NCI-H226 (cell line): ENCODE measurements around the gene CNIH2.
"Not testable (repeated sequence)": the region's sequence is repeated elsewhere in the genome, so short reads cannot be mapped to it uniquely, and the experiment has no call there.

ENCODE experiments used
- DNase-seq: peaks from one replicate; pipeline ENCODE4 v3.0.0-alpha.2; 2015

The CNIH2 gene

DNA sequence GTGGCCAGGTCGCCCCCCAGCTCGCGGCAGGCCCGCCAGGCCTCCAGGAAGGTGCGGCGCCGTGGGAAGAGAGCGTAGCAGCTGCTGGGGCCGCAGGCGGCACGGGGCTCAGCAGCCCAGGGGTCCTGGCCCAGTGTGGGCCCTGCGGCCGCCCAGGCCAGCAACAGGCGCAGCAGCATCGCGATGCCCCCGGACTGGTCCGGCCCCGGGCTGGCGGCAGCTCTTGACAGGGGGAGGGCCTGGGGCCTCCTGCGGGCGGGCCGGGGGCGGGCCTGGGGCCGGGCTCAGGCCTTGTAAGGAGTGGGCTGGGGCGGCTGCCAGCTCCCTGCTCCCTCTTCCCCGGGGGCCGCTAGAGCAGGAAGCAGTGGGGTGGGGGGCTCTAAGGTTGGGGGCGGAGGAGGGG is 38.9 kb downstream of the CNIH2 start, which contains the start of gene CD248:
TSS of gene CD248 (minus strand) at position 196 of the 403 bp plus-strand sequence. CDS start at position 179, 17 bp downstream.
- DNase-seq = no peak

- no peak for DNase-seq
Observed at GRCh38 chr11:66317322-66317722, 39.3 kb downstream of the CNIH2 start.

- DNase-seq = peak; percentile 69
Observed at GRCh38 chr11:66317723-66318599, 40.0 kb downstream of the CNIH2 start.

DNA sequence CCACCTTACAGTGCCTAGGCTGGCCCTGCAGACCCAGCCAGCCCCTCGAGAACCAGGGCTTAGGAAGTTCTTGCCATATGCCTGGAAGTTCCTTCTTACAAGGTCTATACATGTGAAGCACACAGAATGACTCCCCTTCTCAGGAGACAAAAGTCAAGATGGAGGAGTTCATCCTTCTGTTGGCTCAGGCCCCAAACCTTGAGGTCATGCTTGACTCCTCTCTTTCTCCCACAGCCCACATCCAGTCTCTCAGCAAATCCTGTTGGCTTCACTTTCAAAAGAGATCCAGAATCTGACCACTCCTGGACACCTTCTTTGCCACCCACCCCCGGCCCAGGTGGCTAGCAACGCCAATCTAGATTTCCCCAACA is 40.6 kb downstream of the CNIH2 start:
- peak; percentile 64 for DNase-seq

DNA sequence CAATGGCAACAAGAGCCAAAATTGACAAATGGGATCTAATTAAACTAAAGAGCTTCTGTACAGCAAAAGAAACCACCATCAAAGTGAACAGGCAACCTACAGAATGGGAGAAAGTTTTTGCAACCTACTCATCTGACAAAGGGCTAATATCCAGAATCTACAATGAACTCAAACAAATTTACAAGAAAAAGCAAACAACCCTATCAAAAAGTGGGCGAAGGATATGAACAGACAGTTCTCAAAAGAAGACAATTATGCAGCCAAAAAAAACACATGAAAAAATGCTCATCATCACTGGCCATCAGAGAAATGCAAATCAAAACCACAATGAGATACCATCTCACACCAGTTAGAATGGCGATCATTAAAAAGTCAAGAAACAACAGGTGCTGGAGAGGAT is 42.3 kb downstream of the CNIH2 start:
- not testable (repeated sequence) for DNase-seq

- not testable (repeated sequence) for DNase-seq
Observed at GRCh38 chr11:66320748-66321147, 42.8 kb downstream of the CNIH2 start.

DNA sequence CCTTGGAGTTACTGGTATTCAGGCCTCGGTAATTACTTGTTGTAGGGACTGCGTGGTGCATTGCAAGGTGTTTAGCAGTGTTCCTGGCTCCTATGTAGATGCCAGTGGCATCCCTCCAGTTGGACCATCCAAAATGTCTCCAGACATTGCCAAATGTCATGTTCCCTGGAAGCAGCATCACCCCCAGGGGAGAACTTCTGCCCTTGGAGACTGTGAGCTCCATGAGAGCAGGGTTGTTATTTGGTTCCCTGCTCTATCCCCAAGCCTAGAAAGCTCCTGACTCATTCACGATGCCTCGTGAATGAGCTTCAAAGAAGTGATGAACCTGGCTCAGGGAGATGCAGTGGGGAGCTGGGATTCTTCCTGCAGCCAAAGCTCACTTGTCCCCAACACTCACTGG is 43.6 kb downstream of the CNIH2 start:
- no peak for DNase-seq

DNA sequence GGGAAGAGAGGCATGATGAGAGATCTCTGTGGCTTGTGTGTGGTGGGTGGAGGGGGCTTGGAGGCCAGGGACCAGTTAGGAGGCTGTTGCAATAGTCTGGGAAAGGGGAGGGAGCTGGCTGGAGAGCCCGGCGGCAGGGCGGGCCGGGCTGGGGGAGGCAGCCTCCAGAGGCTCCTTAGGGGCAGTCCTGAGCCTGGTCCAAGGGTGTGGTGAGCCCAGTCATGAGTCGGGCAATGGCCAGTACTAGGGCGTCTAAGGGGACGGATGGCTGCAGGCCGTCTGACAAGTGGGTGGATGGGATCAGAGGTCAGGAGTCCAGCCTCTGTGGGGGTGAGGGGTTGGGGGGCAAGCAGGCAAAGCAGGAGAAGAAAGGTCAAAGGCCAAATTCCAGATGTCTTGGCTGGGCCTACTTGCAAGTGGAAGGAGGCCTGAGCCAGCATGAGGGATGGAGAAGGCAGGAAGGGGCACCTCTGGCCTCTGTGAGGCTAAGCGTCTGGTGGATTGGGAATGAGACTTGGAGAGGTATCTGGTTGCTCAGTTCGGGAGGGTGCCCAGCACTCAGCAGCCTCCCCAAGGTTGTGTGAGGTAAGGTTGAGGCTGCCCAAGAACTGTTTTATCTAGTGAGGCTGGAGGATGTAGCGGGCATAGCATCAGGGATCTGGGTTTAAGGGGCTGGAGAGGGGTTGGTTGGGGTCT is 44.9 kb downstream of the CNIH2 start:
- DNase-seq = no peak

GRCh38 chr11:66323684-66324083 is 45.7 kb downstream of the CNIH2 start:
- DNase-seq = no peak

DNA sequence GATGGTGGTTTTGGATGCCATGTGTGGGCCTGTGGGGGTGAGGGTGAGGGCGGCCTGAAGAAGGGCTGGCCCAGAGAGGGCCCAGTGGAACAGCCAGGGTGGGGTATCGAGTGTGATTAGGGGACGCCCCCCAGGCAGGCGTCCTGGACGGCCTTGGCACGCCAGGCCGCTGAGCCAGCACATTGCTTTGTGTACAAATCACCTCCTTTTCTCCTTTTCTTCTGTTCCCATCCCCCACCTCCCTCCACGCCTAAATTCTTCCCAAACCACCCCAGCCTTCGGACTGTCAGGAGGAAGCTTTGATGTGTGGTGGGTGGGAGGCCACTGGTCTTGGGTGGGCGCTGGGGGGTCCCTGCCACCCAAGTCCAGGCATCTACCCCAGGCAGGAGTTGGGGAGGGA is 46.7 kb downstream of the CNIH2 start:
- peak; percentile 57 for DNase-seq

GRCh38 chr11:66325263-66325671 is 47.3 kb downstream of the CNIH2 start:
- DNase-seq = no peak

DNA sequence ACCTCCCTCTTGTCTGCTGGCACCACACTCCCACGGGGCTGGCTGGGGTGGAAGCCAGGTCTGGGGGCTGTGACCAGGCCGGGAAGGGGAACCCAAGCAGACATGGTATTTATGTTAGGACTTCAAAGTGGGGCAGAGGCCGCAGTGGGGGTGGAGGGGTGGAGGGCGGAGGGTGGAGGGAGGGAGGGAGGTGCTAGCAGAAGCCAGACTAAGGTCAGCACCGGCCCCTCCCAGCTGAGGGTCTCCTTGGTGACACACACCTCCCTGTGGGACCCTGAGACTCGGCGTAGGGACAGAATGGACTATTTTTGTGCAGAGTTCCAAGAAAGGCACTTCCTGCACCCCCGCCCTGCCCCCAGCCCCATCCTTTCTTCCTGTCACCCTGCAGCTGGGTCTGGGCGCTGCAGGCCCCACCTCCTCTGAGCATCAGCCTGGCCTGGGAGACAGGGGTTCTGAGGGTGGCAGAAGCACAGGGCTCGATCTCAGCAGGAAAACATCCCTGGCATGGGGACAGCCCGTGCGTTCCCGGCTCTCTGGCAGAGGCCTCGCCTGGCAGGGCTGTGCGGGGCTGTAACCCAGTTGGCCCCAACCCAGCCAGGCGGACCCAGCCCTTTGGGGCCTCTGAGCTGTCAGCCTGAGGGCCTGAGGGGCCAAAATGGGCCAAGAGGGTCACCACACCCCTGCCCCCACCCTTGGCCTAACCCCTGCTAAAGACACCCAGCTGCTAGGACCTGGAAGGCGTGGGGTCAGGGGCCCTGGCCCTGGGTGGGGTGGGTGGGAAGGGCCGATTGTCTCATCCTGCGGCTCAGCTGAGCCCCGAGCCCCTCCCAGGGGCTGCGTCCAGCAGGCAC is 48.5 kb downstream of the CNIH2 start:
- DNase-seq = peak; percentile 68

- DNase-seq = peak; percentile 79
Observed at GRCh38 chr11:66327171-66328030, 49.4 kb downstream of the CNIH2 start.

- DNase-seq = peak; percentile 26
Observed at GRCh38 chr11:66328031-66328301, 50.0 kb downstream of the CNIH2 start.

GRCh38 chr11:66328302-66329144 is 50.5 kb downstream of the CNIH2 start:
- DNase-seq = peak; percentile 57

GRCh38 chr11:66329165-66329673 is 51.2 kb downstream of the CNIH2 start:
- DNase-seq = no peak

DNA sequence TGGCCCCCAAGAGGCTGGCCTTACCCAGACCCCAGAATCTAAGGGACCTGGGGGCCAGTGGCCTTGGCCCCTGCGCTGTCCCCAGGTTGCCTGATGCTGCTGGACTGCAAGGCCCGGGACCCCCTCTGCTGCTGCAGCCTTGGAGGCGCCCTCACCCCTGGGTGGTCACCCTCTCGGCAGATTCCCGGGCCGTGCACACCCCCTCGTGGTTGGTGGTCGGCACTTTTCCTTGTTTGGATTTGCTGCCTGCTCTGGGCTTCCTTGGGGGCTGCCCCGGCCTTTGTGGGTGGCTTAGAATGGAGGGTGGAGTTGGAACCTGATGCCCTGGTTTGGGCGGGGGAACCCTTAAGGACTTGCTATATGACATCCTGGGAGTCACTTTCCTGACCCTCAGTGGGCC is 53.0 kb downstream of the CNIH2 start:
- DNase-seq = no peak

DNA sequence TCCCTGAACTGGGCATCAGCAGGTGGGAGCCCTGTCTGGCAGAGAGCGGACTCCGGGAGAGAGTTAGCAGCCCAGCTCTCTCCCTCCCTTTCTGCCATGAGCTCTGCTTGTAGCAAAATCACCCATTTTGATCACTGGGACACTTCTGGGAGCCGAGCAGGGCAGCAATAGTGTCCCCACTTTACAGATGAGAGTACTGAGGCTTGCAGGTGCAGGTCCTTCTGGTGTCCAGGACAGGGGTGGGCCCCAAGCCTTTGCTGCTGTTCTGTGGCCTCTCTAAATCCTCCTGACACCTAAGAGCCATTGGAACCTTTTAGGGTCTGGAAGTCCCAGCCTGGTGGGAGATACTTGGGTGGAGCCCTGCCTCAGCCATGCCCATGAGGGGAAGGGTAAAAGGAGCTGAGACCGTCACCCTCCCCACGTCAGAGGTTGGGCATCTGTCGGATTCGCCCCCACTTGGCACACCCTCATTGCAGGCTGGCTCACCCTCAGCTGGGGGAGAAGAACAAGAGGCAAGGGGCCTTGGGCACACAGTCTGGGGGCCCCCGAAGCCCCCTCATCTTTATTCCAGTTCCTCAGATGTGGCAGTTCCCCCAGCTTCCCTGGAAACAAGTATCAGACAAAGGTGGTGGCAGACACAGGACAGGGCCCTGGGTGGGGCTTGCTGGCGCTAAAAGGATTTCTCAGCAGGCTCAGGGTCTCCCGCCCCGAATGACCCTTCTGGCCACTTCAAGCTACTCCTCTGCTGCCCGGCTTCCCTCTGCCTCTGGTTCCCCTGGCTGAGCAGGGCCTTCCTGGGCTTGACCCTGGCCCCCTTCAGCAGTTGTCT is 53.8 kb downstream of the CNIH2 start:
- no peak for DNase-seq

DNA sequence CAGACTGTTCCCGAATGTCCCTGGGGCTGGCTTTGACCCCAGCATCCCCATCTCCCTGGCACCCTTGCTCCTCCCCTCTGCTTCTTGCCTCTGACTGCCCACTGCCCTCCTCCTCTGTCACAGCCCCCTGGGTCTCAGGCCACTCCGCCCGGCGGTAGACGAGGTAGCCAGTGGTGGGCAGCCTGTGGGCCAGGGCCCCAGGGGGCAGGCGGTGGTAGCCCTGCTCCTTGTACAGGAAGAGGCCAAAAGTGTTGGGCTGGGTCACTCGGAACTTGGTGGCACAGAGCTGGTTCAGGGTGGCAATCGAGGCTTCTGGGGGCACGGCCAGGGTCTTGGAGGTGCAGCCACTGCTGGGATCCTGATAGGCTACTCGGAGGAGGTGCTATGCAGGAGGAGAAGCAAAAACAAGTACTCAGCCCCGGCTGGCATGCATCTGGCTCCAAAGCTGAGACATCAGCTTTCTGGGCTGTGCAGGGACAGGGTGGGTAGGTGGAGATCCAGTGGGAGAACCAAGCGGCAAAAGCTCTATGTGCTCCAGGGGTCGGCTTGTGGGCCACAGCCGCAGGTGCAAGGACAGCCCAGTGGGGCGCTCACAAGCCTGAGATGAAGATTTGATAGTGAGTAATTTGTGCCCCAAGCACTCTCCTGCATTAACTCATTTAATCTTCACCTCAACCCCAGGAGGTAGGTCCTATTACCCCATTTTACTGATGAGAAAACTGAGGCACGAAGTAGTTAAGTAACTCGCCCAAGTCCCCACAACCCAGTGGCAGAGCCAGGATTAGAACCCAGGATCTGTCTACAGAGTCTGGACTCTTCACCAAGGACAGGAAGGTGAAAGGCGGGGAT is 54.6 kb downstream of the CNIH2 start:
- no peak for DNase-seq
